ENCODE measurements around the gene NFX1.

GRCh38 chr9:33288828-33289483, 1.4 kb upstream of the NFX1 start:
- no peak for TF ChIP-seq CTCF (IDR thresholded peaks at IDR 0.05; ENCODE audit: low read depth, low read length, missing input control)
- no peak for TF ChIP-seq RAD21 (IDR thresholded peaks at IDR 0.05)
- TF ChIP-seq, protein P1, sequence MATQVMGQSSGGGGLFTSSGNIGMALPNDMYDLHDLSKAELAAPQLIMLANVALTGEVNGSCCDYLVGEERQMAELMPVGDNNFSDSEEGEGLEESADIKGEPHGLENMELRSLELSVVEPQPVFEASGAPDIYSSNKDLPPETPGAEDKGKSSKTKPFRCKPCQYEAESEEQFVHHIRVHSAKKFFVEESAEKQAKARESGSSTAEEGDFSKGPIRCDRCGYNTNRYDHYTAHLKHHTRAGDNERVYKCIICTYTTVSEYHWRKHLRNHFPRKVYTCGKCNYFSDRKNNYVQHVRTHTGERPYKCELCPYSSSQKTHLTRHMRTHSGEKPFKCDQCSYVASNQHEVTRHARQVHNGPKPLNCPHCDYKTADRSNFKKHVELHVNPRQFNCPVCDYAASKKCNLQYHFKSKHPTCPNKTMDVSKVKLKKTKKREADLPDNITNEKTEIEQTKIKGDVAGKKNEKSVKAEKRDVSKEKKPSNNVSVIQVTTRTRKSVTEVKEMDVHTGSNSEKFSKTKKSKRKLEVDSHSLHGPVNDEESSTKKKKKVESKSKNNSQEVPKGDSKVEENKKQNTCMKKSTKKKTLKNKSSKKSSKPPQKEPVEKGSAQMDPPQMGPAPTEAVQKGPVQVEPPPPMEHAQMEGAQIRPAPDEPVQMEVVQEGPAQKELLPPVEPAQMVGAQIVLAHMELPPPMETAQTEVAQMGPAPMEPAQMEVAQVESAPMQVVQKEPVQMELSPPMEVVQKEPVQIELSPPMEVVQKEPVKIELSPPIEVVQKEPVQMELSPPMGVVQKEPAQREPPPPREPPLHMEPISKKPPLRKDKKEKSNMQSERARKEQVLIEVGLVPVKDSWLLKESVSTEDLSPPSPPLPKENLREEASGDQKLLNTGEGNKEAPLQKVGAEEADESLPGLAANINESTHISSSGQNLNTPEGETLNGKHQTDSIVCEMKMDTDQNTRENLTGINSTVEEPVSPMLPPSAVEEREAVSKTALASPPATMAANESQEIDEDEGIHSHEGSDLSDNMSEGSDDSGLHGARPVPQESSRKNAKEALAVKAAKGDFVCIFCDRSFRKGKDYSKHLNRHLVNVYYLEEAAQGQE (IDR thresholded peaks at IDR 0.05), result no peak
- TF ChIP-seq JUND (IDR thresholded peaks at IDR 0.05), result no peak
- no peak for TF ChIP-seq GABPA (IDR thresholded peaks at IDR 0.05 in 1 of 2, conservative IDR thresholded peaks at IDR 0.05 in 1 of 2)
- no peak for TF ChIP-seq ATF3 (IDR thresholded peaks at IDR 0.05)
- TF ChIP-seq NR2F2 (IDR thresholded peaks at IDR 0.05), result no peak

Data from liver (tissue), 3 donors.